ENCODE data around the gene BUD13.

GRCh38 chr11:116804001-116804400, 31.2 kb upstream of the BUD13 start:
- TF ChIP-seq POU5F1 (IDR thresholded peaks at IDR 0.05; ENCODE audit: borderline replicate concordance, low read depth, low read length, partially characterized antibody) (no peak), THAP12 (CRISPR knock-in tag; IDR thresholded peaks at IDR 0.05) (no peak)
